Endothelial cell of hepatic sinusoid (primary cell): ENCODE measurements around the gene LTBP1.

ENCODE experiments used
- in situ Hi-C: cut with HindIII; loops from 2 replicates; pipeline ENCODE4 v1.10.0; 2017; ENCODE audit warnings: low sequenced_read_pairs

Gene LTBP1

GRCh38 chr2:33242845-33243244 is 296.1 kb downstream of the LTBP1 start:
- in situ Hi-C loops: no loop called here

GRCh38 chr2:33246432-33246831 is 299.7 kb downstream of the LTBP1 start:
- in situ Hi-C loops: no loop called here

GRCh38 chr2:33247365-33247764 is 300.6 kb downstream of the LTBP1 start:
- in situ Hi-C loops: no loop called here

DNA sequence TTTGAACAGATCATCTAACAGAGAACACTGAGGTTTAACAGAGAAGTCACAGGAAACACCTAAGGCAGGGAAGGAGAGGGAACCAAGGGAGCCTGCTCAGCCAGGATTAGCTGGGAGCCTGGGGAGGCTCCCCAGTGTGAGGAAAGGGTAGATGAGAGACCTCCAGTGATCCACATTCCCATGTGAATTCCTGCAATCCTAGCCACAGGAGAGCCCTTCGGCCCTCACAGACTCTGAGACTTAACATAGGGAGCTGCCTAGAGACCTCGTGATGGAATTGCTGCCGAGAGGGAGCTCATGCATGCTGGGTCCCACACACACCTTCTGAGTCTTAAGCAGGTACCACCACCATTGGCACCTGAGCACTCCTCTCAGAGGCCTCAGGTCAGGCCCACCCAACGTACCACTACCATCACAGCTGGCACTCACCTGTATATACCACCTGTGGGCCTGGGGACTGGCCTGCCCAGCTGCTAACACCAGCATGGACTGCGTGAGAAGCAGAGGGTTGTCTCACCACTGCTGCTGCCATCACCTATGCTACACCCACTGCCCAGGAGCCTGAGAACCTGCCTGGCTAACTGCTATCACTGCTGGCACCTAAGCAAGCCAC is 303.8 kb downstream of the LTBP1 start:
- in situ Hi-C loops: no loop called here

DNA sequence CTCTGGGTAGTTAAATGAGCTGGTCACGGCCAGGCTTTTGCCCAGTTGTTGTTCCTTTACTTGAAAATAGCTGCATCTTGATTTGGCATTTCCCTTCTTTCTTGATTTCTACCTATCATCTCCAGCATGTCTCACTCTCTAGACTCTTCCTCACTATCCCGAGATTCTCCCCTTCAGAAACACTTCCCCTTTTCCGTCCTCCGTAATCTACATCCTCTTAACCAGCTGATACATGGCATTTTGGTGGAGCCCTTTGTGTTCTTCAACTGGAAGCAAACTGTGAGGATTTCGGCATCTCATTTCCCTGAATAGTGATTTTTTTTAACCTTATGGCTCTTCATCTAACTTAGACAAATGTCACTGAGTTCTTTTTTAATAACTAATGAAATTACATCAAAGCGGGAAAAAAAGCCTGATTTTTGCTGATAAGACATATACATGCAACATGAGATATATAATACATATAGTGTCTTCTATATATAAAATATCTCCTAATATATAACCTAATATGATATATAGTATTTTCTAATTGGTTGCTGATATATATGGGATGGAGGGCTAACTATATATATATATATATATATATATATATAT is 309.5 kb downstream of the LTBP1 start:
- in situ Hi-C loops: no loop called here

GRCh38 chr2:33258387-33258786 is 311.6 kb downstream of the LTBP1 start:
- in situ Hi-C loops: no loop called here

GRCh38 chr2:33262097-33262496 is 315.3 kb downstream of the LTBP1 start:
- in situ Hi-C loops: loop anchor here (5.0 kb wide), 1 partner anchor 75 kb away; no protein-coding TSS in a partner anchor

- in situ Hi-C loops: loop anchor here (5.0 kb wide), 2 partner anchors 77 to 317 kb away; partner anchors contain the start of gene LTBP1
Observed at GRCh38 chr2:33264766-33265165, 318.0 kb downstream of the LTBP1 start.

GRCh38 chr2:33265584-33266338 is 319.0 kb downstream of the LTBP1 start:
- in situ Hi-C loops: loop anchor here (5.0 kb wide), 1 partner anchor 318 kb away; the partner anchor contains the start of gene LTBP1

GRCh38 chr2:33266467-33266866 is 319.7 kb downstream of the LTBP1 start:
- in situ Hi-C loops: loop anchor here (5.0 kb wide), 1 partner anchor 319 kb away; the partner anchor contains the start of gene LTBP1

DNA sequence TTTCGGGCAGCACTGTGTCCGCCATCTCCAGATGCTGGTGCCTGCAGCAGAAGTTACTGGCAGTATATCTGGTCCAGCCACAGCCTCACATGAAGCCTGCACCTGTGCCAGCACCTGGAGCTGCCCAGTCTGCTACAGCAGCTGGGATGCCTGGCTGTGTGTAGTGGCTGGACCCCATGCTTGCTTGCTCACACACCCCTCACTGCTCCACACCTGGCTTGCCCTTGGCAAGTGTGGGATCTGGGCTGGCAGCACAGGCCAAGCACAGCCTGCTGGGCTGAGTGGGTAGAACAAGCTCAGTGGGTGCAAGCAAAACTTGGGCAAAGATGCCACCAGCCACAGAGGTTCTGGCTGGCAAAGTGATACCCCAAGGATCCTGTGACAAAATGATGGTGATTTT is 320.3 kb downstream of the LTBP1 start:
- in situ Hi-C loops: loop anchor here (5.0 kb wide), 1 partner anchor 320 kb away; the partner anchor contains the start of gene LTBP1

GRCh38 chr2:33267756-33268155 is 321.0 kb downstream of the LTBP1 start:
- in situ Hi-C loops: loop anchor here (5.0 kb wide), 1 partner anchor 320 kb away; the partner anchor contains the start of gene LTBP1

DNA sequence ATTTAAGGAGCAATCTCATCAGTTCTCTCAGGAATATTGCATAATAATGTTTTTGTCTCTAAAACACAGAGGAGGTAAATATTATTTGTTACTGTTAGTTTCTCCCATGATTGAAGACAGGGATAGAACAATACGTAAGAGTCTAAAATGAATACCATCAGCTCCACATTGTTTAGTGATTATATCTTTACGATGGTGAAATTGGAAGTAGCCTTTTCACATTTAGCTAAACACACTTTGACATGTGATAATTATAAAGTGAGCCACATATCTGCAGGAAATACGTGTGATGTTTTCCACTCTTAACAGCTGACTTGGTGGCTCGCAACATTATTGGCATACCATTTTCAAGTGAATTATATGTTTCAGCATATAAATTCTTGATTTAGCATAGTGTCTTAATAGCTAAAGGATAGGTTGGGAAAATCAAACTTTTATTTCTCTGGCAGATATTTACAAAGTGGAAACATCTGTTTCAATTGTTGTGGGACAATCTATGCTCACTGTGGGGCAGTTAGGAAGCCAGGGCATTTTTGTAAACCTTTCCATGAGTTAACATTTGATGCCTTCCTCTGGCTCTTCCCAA is 321.6 kb downstream of the LTBP1 start:
- in situ Hi-C loops: loop anchor here (5.0 kb wide), 1 partner anchor 321 kb away; the partner anchor contains the start of gene LTBP1

- in situ Hi-C loops: no loop called here
Observed at GRCh38 chr2:33272001-33272400, 325.2 kb downstream of the LTBP1 start.

DNA sequence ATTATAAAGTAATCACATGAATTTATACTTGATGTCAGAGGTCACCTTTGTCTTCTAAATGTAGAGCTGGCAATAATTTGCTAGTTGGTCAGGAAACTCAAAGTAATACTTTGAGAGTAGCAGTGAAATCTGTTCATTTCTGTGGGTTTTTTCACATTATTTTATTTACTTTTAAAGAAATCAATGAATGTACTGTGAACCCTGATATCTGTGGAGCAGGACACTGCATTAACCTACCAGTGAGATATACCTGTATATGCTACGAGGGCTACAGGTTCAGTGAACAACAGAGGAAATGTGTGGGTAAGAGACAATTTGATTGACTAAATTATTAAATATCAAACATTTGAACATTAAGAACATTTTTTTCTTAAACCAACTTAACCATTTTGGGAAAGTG is 326.7 kb downstream of the LTBP1 start:
- in situ Hi-C loops: no loop called here

- in situ Hi-C loops: no loop called here
Observed at GRCh38 chr2:33274524-33274923, 327.8 kb downstream of the LTBP1 start.

GRCh38 chr2:33275689-33276444 is 329.1 kb downstream of the LTBP1 start:
- in situ Hi-C loops: no loop called here

- in situ Hi-C loops: no loop called here
Observed at GRCh38 chr2:33277002-33277426, 330.3 kb downstream of the LTBP1 start.

GRCh38 chr2:33278245-33278943 is 331.6 kb downstream of the LTBP1 start:
- in situ Hi-C loops: no loop called here

DNA sequence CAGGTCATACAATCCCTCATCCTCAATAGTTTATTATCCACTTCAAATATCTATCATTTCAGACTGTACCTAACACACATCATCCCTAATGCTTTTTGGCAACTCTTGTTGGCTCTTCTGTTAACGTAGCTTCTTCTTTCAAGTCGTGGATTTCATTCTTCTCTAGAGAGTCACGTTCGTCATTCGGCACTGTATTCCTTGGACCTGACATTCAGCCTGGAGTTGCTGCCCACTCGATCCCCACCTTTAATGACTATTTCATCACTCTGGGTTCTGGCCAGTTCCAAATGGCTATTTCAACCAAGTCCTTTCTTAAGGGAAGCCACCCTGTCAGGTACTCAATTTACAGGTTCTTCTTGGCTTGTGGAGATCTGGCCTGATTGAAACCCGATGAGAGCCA is 337.5 kb downstream of the LTBP1 start:
- in situ Hi-C loops: loop anchor here (5.0 kb wide), 1 partner anchor 93 kb away; no protein-coding TSS in a partner anchor
